K562 (cell line): ENCODE measurements around the gene CREB5. TPM values are rescaled to one million over a fixed set of nuclear protein-coding genes. Genes with fewer than 3 reads are reported as not detected.

ENCODE experiments used
- ATAC-seq: fragments of 200-7000 bp; cut with Tn5 transposase; 3 replicates; pipeline ENCODE4 v1.9.1; 2020; ENCODE audit warnings: moderate library complexity
- BruUV-seq: library from RNA; stranded (reverse); fragments of 400-500 nt; replicated peaks from 2 replicates; lab custom pipeline; 2021; lab: Mats Ljungman, UMichigan
- CTCF ChIA-PET: fragments of 300-600 bp; formaldehyde crosslinking; extraction: SDS; loops from one replicate; lab custom pipeline; 2021; ENCODE audit warnings: low intra/inter-chr PET ratio; lab: Yijun Ruan, JAX
- POLR2A ChIA-PET: fragments of 300-600, 350-650 bp; sonication (Branson Sonifier 250); formaldehyde crosslinking; extraction: SDS; loops from one replicate; lab custom pipeline; 2021; ENCODE audit warnings: antibody characterized with exemption, inconsistent platforms; lab: Yijun Ruan, JAX
- DNase-seq, 4 experiments: peaks; one replicate each; pipeline versions ENCODE4 v3.0.0 to v3.0.0-alpha.2; 2011 to 2018; ENCODE audit warnings: low spot score in 3 of 4, mixed read lengths in 3 of 4; ENCODE audit errors: extremely low read depth in 1 of 4
- FAIRE-seq: peaks from 2 replicates; lab custom pipeline; 2011; peaks lifted over from hg19 to GRCh38; lab: Jason Lieb, UNC
- H2AFZ ChIP-seq: 2 replicates; pipeline ENCODE4 v1.6.0; 2011; ENCODE audit warnings: low read depth, low read length, control low read depth, inconsistent platforms
- H3K27ac ChIP-seq: fragments of 200-600 bp; 3 replicates; pipeline ENCODE4 v1.8.0; 2011; ENCODE audit warnings: low read depth, mild to moderate bottlenecking, control low read depth, inconsistent platforms, low read length, moderate library complexity, mixed read lengths; ENCODE audit errors: extremely low read depth
- H3K27me3 ChIP-seq, 2 experiments: fragments of 300-600 bp in 1 of 2; 2 replicates in 1 of 2; 3 replicates in 1 of 2; pipeline versions ENCODE4 v1.6.0 to v1.8.0; 2011; ENCODE audit warnings: inconsistent platforms in 2 of 2, low read length in 2 of 2, mild to moderate bottlenecking in 1 of 2, mixed read lengths in 1 of 2, moderate library complexity in 1 of 2; ENCODE audit not compliant: control insufficient read depth in 2 of 2, insufficient read depth in 2 of 2
- H3K36me3 ChIP-seq: fragments of 300-600 bp; 3 replicates; pipeline ENCODE4 v1.8.0; 2011; ENCODE audit warnings: mild to moderate bottlenecking, low read length, inconsistent platforms; ENCODE audit not compliant: control insufficient read depth, insufficient read depth
- H3K4me1 ChIP-seq, 2 experiments: fragments of 200-600 bp in 1 of 2; replicated peaks in 1 of 2; 2 replicates in 1 of 2; 3 replicates in 1 of 2; pipeline versions ENCODE4 v1.5.1 to v1.8.0; 2011; ENCODE audit warnings: inconsistent platforms in 2 of 2, low read length in 2 of 2, mild to moderate bottlenecking in 1 of 2, mixed read lengths in 1 of 2, moderate library complexity in 1 of 2; ENCODE audit not compliant: control insufficient read depth in 2 of 2, insufficient read depth in 2 of 2
- H3K4me2 ChIP-seq: 2 replicates; pipeline ENCODE4 v1.6.1; 2011; ENCODE audit warnings: low read length, control low read depth, inconsistent platforms, mixed read lengths; ENCODE audit not compliant: insufficient read depth
- H3K4me3 ChIP-seq: fragments of 200-600 bp; sonication (generic), shearing (Covaris generic); 2 replicates; pipeline ENCODE4 v1.5.1; 2016; ENCODE audit warnings: control low read depth, inconsistent platforms
- H3K79me2 ChIP-seq: fragments of 200-600 bp; 3 replicates; pipeline ENCODE4 v1.8.0; 2011; ENCODE audit warnings: low read length, inconsistent platforms; ENCODE audit not compliant: control insufficient read depth, insufficient read depth
- H3K9ac ChIP-seq, 2 experiments: 2 replicates each; pipeline versions ENCODE4 v1.6.0 to v1.6.1; 2011; ENCODE audit warnings: low read depth in 2 of 2, low read length in 2 of 2, control low read depth in 1 of 2, inconsistent platforms in 1 of 2, mild to moderate bottlenecking in 1 of 2, mixed read lengths in 1 of 2; ENCODE audit not compliant: insufficient read depth in 1 of 2
- H3K9me1 ChIP-seq: one replicate; pipeline ENCODE4 v1.6.0; 2011; ENCODE audit warnings: inconsistent platforms, mild to moderate bottlenecking, low read length, moderate library complexity; ENCODE audit not compliant: control insufficient read depth, insufficient read depth
- H3K9me3 ChIP-seq: replicated peaks from 2 replicates; pipeline ENCODE4 v1.5.1; 2011; ENCODE audit warnings: low read depth, low read length, inconsistent platforms; ENCODE audit not compliant: control insufficient read depth, insufficient read depth
- H4K20me1 ChIP-seq: replicated peaks from 2 replicates; pipeline ENCODE4 v1.6.1; 2011; ENCODE audit warnings: low read length, inconsistent platforms, mixed read lengths; ENCODE audit not compliant: control insufficient read depth, insufficient read depth
- ATF2 ChIP-seq: sonication (generic); formaldehyde crosslinking; IDR thresholded peaks from 2 replicates; pipeline ENCODE4 v1.8.1; 2022; ENCODE audit warnings: missing genetic modification reagents
- CBFA2T3 ChIP-seq: fragments of 450-650 bp; IDR thresholded peaks from 2 replicates; pipeline ENCODE4 v1.6.1; 2017
- EP300 ChIP-seq: IDR thresholded peaks from 2 replicates; pipeline ENCODE4 v1.6.1; 2012; ENCODE audit warnings: low read length, improper control_type of control experiment
- FOXA3 ChIP-seq, 2 experiments: fragments of 450-650 bp in 1 of 2; sonication (generic) in 1 of 2; formaldehyde crosslinking; IDR thresholded peaks in 1 of 2; conservative IDR thresholded peaks in 1 of 2; 2 replicates each; pipeline versions ENCODE4 v1.4.0 to v1.8.0; 2020 to 2022; ENCODE audit warnings: mild to moderate bottlenecking in 2 of 2, missing genetic modification reagents in 1 of 2
- JUNB ChIP-seq: fragments of 450-650 bp; formaldehyde crosslinking; conservative IDR thresholded peaks from 2 replicates; pipeline ENCODE4 v1.4.0; 2020; ENCODE audit warnings: mild to moderate bottlenecking
- KDM2B ChIP-seq: fragments of 250-450 bp; sonication (Bioruptor Pico); IDR thresholded peaks from 2 replicates; pipeline ENCODE4 v1.8.0; 2021; ENCODE audit warnings: mild to moderate bottlenecking, moderate library complexity
- KLF6 ChIP-seq: fragments of 250-450 bp; sonication (Bioruptor Pico); IDR thresholded peaks from 2 replicates; pipeline ENCODE4 v1.4.0; 2020; ENCODE audit warnings: mild to moderate bottlenecking, moderate library complexity, borderline replicate concordance
- PML ChIP-seq: IDR thresholded peaks from 2 replicates; pipeline ENCODE4 v1.6.1; 2012; ENCODE audit warnings: low read length, inconsistent platforms
- TAF1 ChIP-seq: IDR thresholded peaks from 2 replicates; pipeline ENCODE4 v1.6.1; 2011; ENCODE audit warnings: mild to moderate bottlenecking, low read length, moderate library complexity; ENCODE audit not compliant: insufficient read depth, control insufficient read depth, severe bottlenecking; ENCODE audit errors: extremely low read depth
- TAL1 ChIP-seq: fragments of 450-650 bp; IDR thresholded peaks from 2 replicates; pipeline ENCODE4 v1.6.1; 2016; ENCODE audit warnings: mild to moderate bottlenecking
- WHSC1 ChIP-seq: IDR thresholded peaks from one replicate; pipeline ENCODE4 v1.6.1; 2012; ENCODE audit warnings: low read length, control low read depth, inconsistent platforms
- YBX1 ChIP-seq: fragments of 450-650 bp; IDR thresholded peaks from 2 replicates; pipeline ENCODE4 v1.7.1; 2016; ENCODE audit warnings: mild to moderate bottlenecking
- ZKSCAN3 ChIP-seq: fragments of 250-450 bp; sonication (Bioruptor Pico); IDR thresholded peaks from 2 replicates; pipeline ENCODE4 v1.4.0; 2020
- ZNF512 ChIP-seq: IDR thresholded peaks from 2 replicates; pipeline ENCODE4 v1.6.1; 2016; ENCODE audit warnings: missing genetic modification characterization, missing compliant biosample characterization
- ZNF778 ChIP-seq: fragments of 450-650 bp; formaldehyde crosslinking; IDR thresholded peaks from 2 replicates; pipeline ENCODE4 v1.4.0; 2020; ENCODE audit warnings: mild to moderate bottlenecking, moderate library complexity
- WGBS: fragments of 100-300 bp; shearing (Covaris generic); methylation state at CpG from one replicate; pipeline ENCODE4 v1.1.6; 2016; ENCODE audit warnings: low coverage, mixed read lengths; ENCODE audit not compliant: insufficient coverage; ENCODE audit errors: missing lambda C conversion rate; 5-methylcytosine and 5-hydroxymethylcytosine counted together
- in situ Hi-C: fragments of 300-500 bp; cut with MboI; formaldehyde crosslinking; loops from 4 replicates; pipeline ENCODE4 v1.15.0; 2018; ENCODE audit warnings: inconsistent platforms, mixed read lengths
- intact Hi-C: fragments of 100-400 bp; cut with micrococcal nuclease; formaldehyde crosslinking; loops from 2 replicates; pipeline ENCODE4 v1.14.2; 2022
- polyA plus RNA-seq, 8 experiments: library from polyadenylated mRNA; depleted of rRNA in 4 of 8; stranded (reverse) in 5 of 8; unstranded in 3 of 8; fragments of >200 nt; fragmentation: Nextera tagmentation in 2 of 8; fragmentation: Illumina TruSeq in 1 of 8; extraction: Ambion mirVana in 2 of 8; extraction: Trizol in 1 of 8; gene quantifications; 2 replicates each; pipeline versions ENCODE4 v1.2.1 to v1.2.3, GENCODE V29; 2011 to 2014; ENCODE audit warnings: inconsistent platforms in 1 of 8, missing spikeins in 1 of 8
- total RNA-seq, 7 experiments: library from RNA; depleted of rRNA in 6 of 7; stranded (reverse); fragments of >200 nt in 6 of 7; fragmentation: Illumina TruSeq in 2 of 7; extraction: Trizol in 2 of 7; gene quantifications; 2 replicates each; pipeline versions ENCODE4 v1.2.1 to v1.2.3, GENCODE V29; 2011 to 2021; ENCODE audit warnings: low replicate concordance in 1 of 7
- TF ChIP-seq, protein P1 (sequence below): fragments of 450-650 bp; IDR thresholded peaks from 2 replicates; pipeline ENCODE4 v1.6.1; 2016; ENCODE audit warnings: mild to moderate bottlenecking

Gene CREB5
- total and polyA plus RNA-seq, 9 of the 15 experiments (the other 6 are each of a cell fraction or from before 2014, with no cell fraction given): 0.33 to 6.4 (median 1.8) TPM

GRCh38 chr7:28645866-28646265 is 233.5 kb downstream of the CREB5 start (continued):
- TF ChIP-seq TAF1 (no peak), ZNF778 (CRISPR knock-in tag) (no peak), ATF2 (CRISPR knock-in tag) (no peak), ZKSCAN3 (CRISPR knock-in tag) (no peak), KDM2B (CRISPR knock-in tag) (no peak), PML (no peak)

DNA sequence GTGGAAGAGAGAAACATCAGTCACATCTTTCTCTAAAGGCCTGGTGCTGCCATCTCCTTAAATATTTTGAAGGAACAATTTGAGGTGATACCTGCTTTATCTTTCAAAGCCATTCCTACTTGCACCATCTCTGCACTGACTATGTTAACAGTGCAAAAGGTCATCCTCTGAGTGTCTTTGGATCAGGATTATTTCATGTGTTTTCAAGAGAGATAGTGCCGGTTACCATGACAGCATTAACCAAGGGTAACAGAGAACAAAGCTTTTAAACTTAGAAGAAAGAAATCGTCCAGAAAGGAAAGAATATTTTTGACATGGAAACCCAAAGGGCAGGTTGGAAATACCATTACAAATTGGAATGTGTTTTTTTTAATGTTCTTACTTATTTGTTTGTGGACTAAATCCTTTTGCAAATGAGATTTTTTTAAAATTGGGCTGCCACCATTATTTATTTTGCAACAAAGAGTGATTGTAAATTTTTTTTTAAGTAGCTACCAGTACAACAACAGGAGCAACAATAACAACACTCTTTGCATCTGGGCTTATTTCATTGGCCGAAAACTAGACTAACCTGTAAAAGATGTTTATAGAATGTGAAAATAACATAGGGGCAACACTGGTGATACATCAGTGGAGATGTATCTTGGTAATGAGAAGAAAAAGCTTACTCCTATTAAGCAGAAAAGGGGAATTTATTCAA is 234.2 kb downstream of the CREB5 start:
- H2AFZ ChIP-seq: no peak overlapping the region
- H3K9me1 ChIP-seq: no peaks in the 10 kb centered on the region
- no peak overlapping the region for H3K4me2 ChIP-seq
- FAIRE-seq: no peak
- H4K20me1 ChIP-seq: no peaks in the 10 kb centered on the region
- CTCF ChIA-PET: no interaction called here
- H3K4me3 ChIP-seq: no peak overlapping the region
- in situ Hi-C loops: no loop called here
- DNase-seq: peak in 1 of 4 experiments; percentile 14
- H3K4me1 ChIP-seq: no peaks in the 10 kb centered on the region
- no peaks in the 10 kb centered on the region for H3K79me2 ChIP-seq
- no peak for ATAC-seq
- H3K36me3 ChIP-seq: no peaks in the 10 kb centered on the region
- POLR2A ChIA-PET: interaction anchor here (0.6 kb wide), 1 partner anchor 706 kb away, joined by 3 read pairs; no protein-coding TSS in a partner anchor
- H3K9ac ChIP-seq: no peak overlapping the region
- H3K27ac ChIP-seq: no peak overlapping the region
- BruUV-seq: no TSS peak
- H3K9me3 ChIP-seq: no peaks in the 10 kb centered on the region
- intact Hi-C loops: no loop called here
- no peaks in the 10 kb centered on the region for H3K27me3 ChIP-seq
- 0% methylated on average over 3 of the region's 3 CpGs for WGBS
- TF ChIP-seq FOXA3 (CRISPR knock-in tag; conservative IDR thresholded peaks at IDR 0.05 in 1 of 2, IDR thresholded peaks at IDR 0.05 in 1 of 2) (no peak), JUNB (no peak), YBX1 (no peak), EP300 (no peak), WHSC1 (no peak), KLF6 (no peak), CBFA2T3 (peak; percentile 29; the same call in 1 of the 2 replicates), ZNF512 (tag) (no peak), TAL1 (no peak)
- TF ChIP-seq, protein P1, sequence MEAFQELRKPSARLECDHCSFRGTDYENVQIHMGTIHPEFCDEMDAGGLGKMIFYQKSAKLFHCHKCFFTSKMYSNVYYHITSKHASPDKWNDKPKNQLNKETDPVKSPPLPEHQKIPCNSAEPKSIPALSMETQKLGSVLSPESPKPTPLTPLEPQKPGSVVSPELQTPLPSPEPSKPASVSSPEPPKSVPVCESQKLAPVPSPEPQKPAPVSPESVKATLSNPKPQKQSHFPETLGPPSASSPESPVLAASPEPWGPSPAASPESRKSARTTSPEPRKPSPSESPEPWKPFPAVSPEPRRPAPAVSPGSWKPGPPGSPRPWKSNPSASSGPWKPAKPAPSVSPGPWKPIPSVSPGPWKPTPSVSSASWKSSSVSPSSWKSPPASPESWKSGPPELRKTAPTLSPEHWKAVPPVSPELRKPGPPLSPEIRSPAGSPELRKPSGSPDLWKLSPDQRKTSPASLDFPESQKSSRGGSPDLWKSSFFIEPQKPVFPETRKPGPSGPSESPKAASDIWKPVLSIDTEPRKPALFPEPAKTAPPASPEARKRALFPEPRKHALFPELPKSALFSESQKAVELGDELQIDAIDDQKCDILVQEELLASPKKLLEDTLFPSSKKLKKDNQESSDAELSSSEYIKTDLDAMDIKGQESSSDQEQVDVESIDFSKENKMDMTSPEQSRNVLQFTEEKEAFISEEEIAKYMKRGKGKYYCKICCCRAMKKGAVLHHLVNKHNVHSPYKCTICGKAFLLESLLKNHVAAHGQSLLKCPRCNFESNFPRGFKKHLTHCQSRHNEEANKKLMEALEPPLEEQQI: no peak
